ENCODE measurements around the gene FAM171A1.

- TF ChIP-seq, protein P1, sequence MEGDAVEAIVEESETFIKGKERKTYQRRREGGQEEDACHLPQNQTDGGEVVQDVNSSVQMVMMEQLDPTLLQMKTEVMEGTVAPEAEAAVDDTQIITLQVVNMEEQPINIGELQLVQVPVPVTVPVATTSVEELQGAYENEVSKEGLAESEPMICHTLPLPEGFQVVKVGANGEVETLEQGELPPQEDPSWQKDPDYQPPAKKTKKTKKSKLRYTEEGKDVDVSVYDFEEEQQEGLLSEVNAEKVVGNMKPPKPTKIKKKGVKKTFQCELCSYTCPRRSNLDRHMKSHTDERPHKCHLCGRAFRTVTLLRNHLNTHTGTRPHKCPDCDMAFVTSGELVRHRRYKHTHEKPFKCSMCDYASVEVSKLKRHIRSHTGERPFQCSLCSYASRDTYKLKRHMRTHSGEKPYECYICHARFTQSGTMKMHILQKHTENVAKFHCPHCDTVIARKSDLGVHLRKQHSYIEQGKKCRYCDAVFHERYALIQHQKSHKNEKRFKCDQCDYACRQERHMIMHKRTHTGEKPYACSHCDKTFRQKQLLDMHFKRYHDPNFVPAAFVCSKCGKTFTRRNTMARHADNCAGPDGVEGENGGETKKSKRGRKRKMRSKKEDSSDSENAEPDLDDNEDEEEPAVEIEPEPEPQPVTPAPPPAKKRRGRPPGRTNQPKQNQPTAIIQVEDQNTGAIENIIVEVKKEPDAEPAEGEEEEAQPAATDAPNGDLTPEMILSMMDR (conservative IDR thresholded peaks at IDR 0.05) = no peak
- no peak for TF ChIP-seq ZFX (IDR thresholded peaks at IDR 0.05)
These were observed 65.9 kb downstream of the FAM171A1 start for GRCh38 chr10:15305161-15305560.

Measured in C4-2B (cell line).